PC-3 (cell line): ENCODE results near the gene CYGB. TPM values are rescaled to one million over a fixed set of nuclear protein-coding genes. Genes with fewer than 3 reads are reported as not detected.

ENCODE experiments used
- ATAC-seq: fragments of 200-7000 bp; cut with Tn5 transposase; 2 replicates; pipeline ENCODE4 v1.9.1; 2020; ENCODE audit warnings: mild to moderate bottlenecking, moderate library complexity
- BruUV-seq: library from RNA; stranded (reverse); fragments of 400-500 nt; replicated peaks from 2 replicates; lab custom pipeline; 2021; lab: Mats Ljungman, UMichigan
- CTCF ChIA-PET: fragments of 300-600 bp; sonication (Branson Sonifier 250); formaldehyde crosslinking; loops from one replicate; lab custom pipeline; 2022; ENCODE audit warnings: antibody characterized with exemption; lab: Charles Lee
- POLR2A ChIA-PET: fragments of 300-600 bp; sonication (Branson Sonifier 250); formaldehyde crosslinking; loops from one replicate; lab custom pipeline; 2022; ENCODE audit warnings: antibody characterized with exemption; ENCODE audit not compliant: unreplicated experiment; lab: Charles Lee
- DNase-seq: peaks from one replicate; pipeline ENCODE4 v3.0.0-alpha.2; 2015
- H2AFZ ChIP-seq: fragments of 300-600 bp; sonication (generic); 2 replicates; pipeline ENCODE4 v1.6.0; 2016; ENCODE audit warnings: antibody characterized with exemption, low read length
- H3F3A ChIP-seq: fragments of 300-600 bp; sonication (generic); one replicate; pipeline ENCODE4 v1.6.0; 2017; ENCODE audit warnings: antibody characterized with exemption, low read length, control low read depth, mild to moderate bottlenecking; ENCODE audit not compliant: unreplicated experiment
- H3K27ac ChIP-seq: fragments of 300-600 bp; sonication (generic); 2 replicates; pipeline ENCODE4 v1.5.1; 2016; ENCODE audit warnings: mild to moderate bottlenecking, low read length
- H3K27me3 ChIP-seq: fragments of 300-600 bp; sonication (generic); 2 replicates; pipeline ENCODE4 v1.6.1; 2016; ENCODE audit warnings: low read length, mixed read lengths
- H3K36me3 ChIP-seq: fragments of 300-600 bp; sonication (generic); 2 replicates; pipeline ENCODE4 v1.6.1; 2016; ENCODE audit warnings: low read depth, mixed run types, low read length, mixed read lengths
- H3K4me1 ChIP-seq: fragments of 300-600 bp; sonication (generic); 2 replicates; pipeline ENCODE4 v1.5.1; 2016; ENCODE audit warnings: low read length; ENCODE audit not compliant: insufficient read depth
- H3K4me2 ChIP-seq: fragments of 300-600 bp; sonication (generic); 2 replicates; pipeline ENCODE4 v1.6.0; 2016; ENCODE audit warnings: low read length
- H3K4me3 ChIP-seq: fragments of 300-600 bp; sonication (generic); 2 replicates; pipeline ENCODE4 v1.5.1; 2016; ENCODE audit warnings: mild to moderate bottlenecking, low read length, mixed read lengths
- H3K79me2 ChIP-seq: fragments of 300-600 bp; sonication (generic); 2 replicates; pipeline ENCODE4 v1.6.1; 2017; ENCODE audit warnings: low read length, mixed read lengths
- H3K9ac ChIP-seq: fragments of 300-600 bp; sonication (generic); 2 replicates; pipeline ENCODE4 v1.6.0; 2016; ENCODE audit warnings: mild to moderate bottlenecking, low read length
- H3K9me2 ChIP-seq: fragments of 300-600 bp; sonication (generic); replicated peaks from 2 replicates; pipeline ENCODE4 v1.6.1; 2016; ENCODE audit warnings: mixed run types, low read length, mixed read lengths
- H3K9me3 ChIP-seq: fragments of 300-600 bp; sonication (generic); 2 replicates; pipeline ENCODE4 v1.6.1; 2016; ENCODE audit warnings: low read length, mixed read lengths
- H4K20me1 ChIP-seq: fragments of 300-600 bp; sonication (generic); 2 replicates; pipeline ENCODE4 v1.6.1; 2016; ENCODE audit warnings: low read length, mixed read lengths
- EZH2 ChIP-seq: fragments of 300-600 bp; sonication (generic); IDR thresholded peaks from one replicate; pipeline ENCODE4 v1.6.1; 2017; ENCODE audit warnings: antibody characterized with exemption, mild to moderate bottlenecking, low read length; ENCODE audit not compliant: unreplicated experiment
- EZH2phosphoT487 ChIP-seq: fragments of 300-600 bp; sonication (generic); IDR thresholded peaks from 2 replicates; pipeline ENCODE4 v1.6.1; 2018; ENCODE audit warnings: mild to moderate bottlenecking, antibody characterized with exemption, low read length, borderline replicate concordance
- intact Hi-C: fragments of 100-400 bp; cut with micrococcal nuclease; formaldehyde crosslinking; loops from 2 replicates; pipeline ENCODE4 v1.9.0; 2023
- total RNA-seq: library from RNA; depleted of rRNA; stranded (reverse); fragments of >200 nt; gene quantifications from 2 replicates; pipeline ENCODE4 v1.2.3, GENCODE V29; 2014
- TF ChIP-seq, protein P1 (sequence below): fragments of 300-600 bp; sonication (generic); conservative IDR thresholded peaks from 2 replicates; pipeline ENCODE4 v1.5.1; 2017; ENCODE audit warnings: antibody characterized with exemption, low read depth, mild to moderate bottlenecking, low read length

The CYGB gene
- total RNA-seq, 1 experiment from 2014 or later: 0.62 TPM

GRCh38 chr17:76547183-76547641 lies 9.7 kb upstream of the CYGB start:
- peak overlapping the region; percentile 22; the same call in 1 of the 2 replicates for H3K4me3 ChIP-seq
- H3F3A ChIP-seq: no peaks in the 10 kb centered on the region
- TF ChIP-seq, protein P1, sequence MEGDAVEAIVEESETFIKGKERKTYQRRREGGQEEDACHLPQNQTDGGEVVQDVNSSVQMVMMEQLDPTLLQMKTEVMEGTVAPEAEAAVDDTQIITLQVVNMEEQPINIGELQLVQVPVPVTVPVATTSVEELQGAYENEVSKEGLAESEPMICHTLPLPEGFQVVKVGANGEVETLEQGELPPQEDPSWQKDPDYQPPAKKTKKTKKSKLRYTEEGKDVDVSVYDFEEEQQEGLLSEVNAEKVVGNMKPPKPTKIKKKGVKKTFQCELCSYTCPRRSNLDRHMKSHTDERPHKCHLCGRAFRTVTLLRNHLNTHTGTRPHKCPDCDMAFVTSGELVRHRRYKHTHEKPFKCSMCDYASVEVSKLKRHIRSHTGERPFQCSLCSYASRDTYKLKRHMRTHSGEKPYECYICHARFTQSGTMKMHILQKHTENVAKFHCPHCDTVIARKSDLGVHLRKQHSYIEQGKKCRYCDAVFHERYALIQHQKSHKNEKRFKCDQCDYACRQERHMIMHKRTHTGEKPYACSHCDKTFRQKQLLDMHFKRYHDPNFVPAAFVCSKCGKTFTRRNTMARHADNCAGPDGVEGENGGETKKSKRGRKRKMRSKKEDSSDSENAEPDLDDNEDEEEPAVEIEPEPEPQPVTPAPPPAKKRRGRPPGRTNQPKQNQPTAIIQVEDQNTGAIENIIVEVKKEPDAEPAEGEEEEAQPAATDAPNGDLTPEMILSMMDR: peak; percentile 90
- no peak for TF ChIP-seq EZH2phosphoT487
- TF ChIP-seq EZH2: no peak
- peak overlapping the region; percentile 90 for H3K9ac ChIP-seq
- peak; percentile 61 for ATAC-seq
- no peaks in the 10 kb centered on the region for H4K20me1 ChIP-seq
- no peaks in the 10 kb centered on the region for H3K27me3 ChIP-seq
- H3K4me2 ChIP-seq: peak overlapping the region; percentile 74
- intact Hi-C loops: loop anchor here (1.0 kb wide), 1 partner anchor 24 kb away; no protein-coding TSS in a partner anchor
- no peaks in the 10 kb centered on the region for H3K9me3 ChIP-seq
- peak overlapping the region; percentile 97 for H3K27ac ChIP-seq
- H3K9me2 ChIP-seq: no peaks in the 10 kb centered on the region
- peak; percentile 80 for DNase-seq
- no peak overlapping the region for H2AFZ ChIP-seq
- no TSS peak for BruUV-seq
- no peaks in the 10 kb centered on the region for H3K36me3 ChIP-seq
- ChIA-PET POLR2A (interaction anchor here (1.4 kb wide), 1 partner anchor 10 kb away, joined by 5 read pairs; no protein-coding TSS in a partner anchor), CTCF (interaction anchor here (0.7 to 2.4 kb wide), 10 partner anchors 10 to 63 kb away, joined by 3 to 23 read pairs (median 6); partner anchors contain the start of gene ST6GALNAC2)
- peaks cover 35% of the 10 kb centered on the region for H3K4me1 ChIP-seq
- H3K79me2 ChIP-seq: no peaks in the 10 kb centered on the region

- TF ChIP-seq, protein P1: no peak
- no peak for TF ChIP-seq EZH2phosphoT487
- TF ChIP-seq EZH2: no peak
- H4K20me1 ChIP-seq: no peaks in the 10 kb centered on the region
- H3K27me3 ChIP-seq: no peaks in the 10 kb centered on the region
- intact Hi-C loops: loop anchor here (1.0 kb wide), 3 partner anchors 11 to 23 kb away; no protein-coding TSS in a partner anchor
- H3K9me3 ChIP-seq: no peaks in the 10 kb centered on the region
- H2AFZ ChIP-seq: no peak overlapping the region
- POLR2A ChIA-PET: interaction anchor here (0.9 to 1.4 kb wide), 2 partner anchors 10 to 17 kb away, joined by 5 to 9 read pairs; no protein-coding TSS in a partner anchor
- peak overlapping the region; percentile 90 for H3K9ac ChIP-seq
- CTCF ChIA-PET: interaction anchor here (0.5 to 2.4 kb wide), 12 partner anchors 11 to 84 kb away, joined by 3 to 23 read pairs (median 4); partner anchors contain the start of gene ST6GALNAC2
- peak overlapping the region; percentile 74 for H3K4me2 ChIP-seq
- H3K4me3 ChIP-seq: peak overlapping the region; percentile 22; the same call in 1 of the 2 replicates
- DNase-seq (peak; percentile 99), ATAC-seq (peak; percentile 76)
- peaks cover 35% of the 10 kb centered on the region for H3K4me1 ChIP-seq
- H3K79me2 ChIP-seq: no peaks in the 10 kb centered on the region
- no peaks in the 10 kb centered on the region for H3K36me3 ChIP-seq
- no peaks in the 10 kb centered on the region for H3F3A ChIP-seq
- peak overlapping the region; percentile 97 for H3K27ac ChIP-seq
- no TSS peak for BruUV-seq
- H3K9me2 ChIP-seq: no peaks in the 10 kb centered on the region
Measured at GRCh38 chr17:76546556-76547182, 9.2 kb upstream of the CYGB start.
